HCT116 (cell line): ENCODE data around the gene PHF3. TPM values are rescaled to one million over a fixed set of nuclear protein-coding genes. Genes with fewer than 3 reads are reported as not detected.

ENCODE experiments used
- ATAC-seq: fragments of 200-7000 bp; cut with Tn5 transposase; 2 replicates; pipeline ENCODE4 v1.9.1; 2020; ENCODE audit warnings: mild to moderate bottlenecking, moderate library complexity
- BruUV-seq: library from RNA; stranded (reverse); fragments of 400-500 nt; replicated peaks from 2 replicates; lab custom pipeline; 2021; lab: Mats Ljungman, UMichigan
- CTCF ChIA-PET: fragments of 300-600 bp; sonication (Branson Sonifier 250); formaldehyde crosslinking; loops from one replicate; lab custom pipeline; 2021; ENCODE audit warnings: antibody characterized with exemption; lab: Charles Lee
- POLR2A ChIA-PET: fragments of 300-600, 350-600 bp; sonication (Branson Sonifier 250); formaldehyde crosslinking; loops from one replicate; lab custom pipeline; 2021; ENCODE audit warnings: antibody characterized with exemption; lab: Charles Lee
- RAD21 ChIA-PET, 2 experiments: fragments of 300-600 bp; sonication (Branson Sonifier 250); formaldehyde crosslinking; loops; one replicate each; lab custom pipeline; 2023; ENCODE audit warnings: low total read pairs in 2 of 2; ENCODE audit not compliant: uncharacterized antibody in 2 of 2, unreplicated experiment in 2 of 2, low non-redundant PET in 1 of 2; lab: Charles Lee
- DNase-seq: peaks from one replicate; pipeline ENCODE4 v3.0.0-alpha.2; 2010; ENCODE audit warnings: low read depth, low spot score
- H2AFZ ChIP-seq: fragments of 200-600 bp; shearing (Covaris generic), sonication (generic); 2 replicates; pipeline ENCODE4 v1.6.1; 2017; ENCODE audit warnings: low read depth, mixed run types, mixed read lengths, antibody characterized with exemption, low read length; ENCODE audit not compliant: poor library complexity, severe bottlenecking
- H3K27ac ChIP-seq: 2 replicates; pipeline ENCODE4 v1.5.1; 2012; ENCODE audit warnings: low read depth, low read length
- H3K27me3 ChIP-seq: fragments of 200-600 bp; sonication (generic); 2 replicates; pipeline ENCODE4 v1.6.1; 2016; ENCODE audit warnings: mixed run types, low read length, mixed read lengths; ENCODE audit not compliant: insufficient read depth
- H3K36me3 ChIP-seq, 2 experiments: fragments of 200-500 bp in 1 of 2; fragments of 200-600 bp in 1 of 2; sonication (Bioruptor generic) in 1 of 2; sonication (generic) in 1 of 2; 2 replicates each; pipeline versions ENCODE4 v1.5.1 to v1.6.1; 2014 to 2016; ENCODE audit warnings: low read length in 2 of 2, inconsistent platforms in 1 of 2, mixed read lengths in 1 of 2, mixed run types in 1 of 2; ENCODE audit not compliant: insufficient read depth in 2 of 2, control insufficient read depth in 1 of 2
- H3K4me1 ChIP-seq, 2 experiments: fragments of 200-600 bp in 1 of 2; sonication (generic) in 1 of 2; 2 replicates each; pipeline versions ENCODE4 v1.5.1 to v1.6.1; 2012 to 2017; ENCODE audit warnings: low read length in 2 of 2, inconsistent platforms in 1 of 2, mild to moderate bottlenecking in 1 of 2, mixed read lengths in 1 of 2, mixed run types in 1 of 2, moderate library complexity in 1 of 2; ENCODE audit not compliant: insufficient read depth in 2 of 2, control insufficient read depth in 1 of 2
- H3K4me2 ChIP-seq: fragments of 200-600 bp; sonication (generic); 2 replicates; pipeline ENCODE4 v1.6.1; 2017; ENCODE audit warnings: mixed run types, low read length, mixed read lengths
- H3K4me3 ChIP-seq, 2 experiments: fragments of 200-600 bp in 1 of 2; sonication (generic) in 1 of 2; replicated peaks in 1 of 2; 2 replicates each; pipeline ENCODE4 v1.5.1; 2011 to 2016; ENCODE audit warnings: low read length in 2 of 2, control low read depth in 1 of 2, low read depth in 1 of 2, mild to moderate bottlenecking in 1 of 2, mixed read lengths in 1 of 2, mixed run types in 1 of 2
- H3K79me2 ChIP-seq: fragments of 200-600 bp; sonication (generic); 2 replicates; pipeline ENCODE4 v1.6.1; 2017; ENCODE audit warnings: mild to moderate bottlenecking, mixed run types, low read length, moderate library complexity, mixed read lengths; ENCODE audit not compliant: insufficient read depth
- H3K9ac ChIP-seq: fragments of 200-600 bp; sonication (generic); 2 replicates; pipeline ENCODE4 v1.6.1; 2016; ENCODE audit warnings: low read length, mixed read lengths
- H3K9me2 ChIP-seq: fragments of 200-600 bp; sonication (generic), shearing (Covaris generic); 2 replicates; pipeline ENCODE4 v1.6.1; 2017; ENCODE audit warnings: mixed run types, mild to moderate bottlenecking, moderate library complexity; ENCODE audit not compliant: insufficient read depth
- H3K9me3 ChIP-seq, 2 experiments: fragments of 200-500 bp in 1 of 2; fragments of 200-600 bp in 1 of 2; sonication (Bioruptor generic) in 1 of 2; sonication (generic) in 1 of 2; 2 replicates each; pipeline ENCODE4 v1.6.1; 2014 to 2017; ENCODE audit warnings: low read length in 2 of 2, mixed read lengths in 2 of 2, inconsistent platforms in 1 of 2, low read depth in 1 of 2, mild to moderate bottlenecking in 1 of 2, mixed run types in 1 of 2, moderate library complexity in 1 of 2; ENCODE audit not compliant: control insufficient read depth in 1 of 2, insufficient read depth in 1 of 2
- H4K20me1 ChIP-seq: fragments of 200-600 bp; sonication (generic), shearing (Covaris generic); 2 replicates; pipeline ENCODE4 v1.6.1; 2017; ENCODE audit warnings: mixed run types, mild to moderate bottlenecking, moderate library complexity; ENCODE audit not compliant: insufficient read depth
- CTCF ChIP-seq, 3 experiments: fragments of 200-600 bp in 1 of 3; sonication (generic) in 1 of 3; IDR thresholded peaks in 2 of 3; conservative IDR thresholded peaks in 1 of 3; 2 replicates each; pipeline ENCODE4 v1.5.1; 2012 to 2017; ENCODE audit warnings: low read depth in 2 of 3, low read length in 2 of 3, antibody characterized with exemption in 1 of 3, borderline replicate concordance in 1 of 3, control low read depth in 1 of 3, mild to moderate bottlenecking in 1 of 3, mixed read lengths in 1 of 3, mixed run types in 1 of 3, moderate library complexity in 1 of 3; ENCODE audit not compliant: insufficient read depth in 1 of 3
- EGR1 ChIP-seq: IDR thresholded peaks from 2 replicates; pipeline ENCODE4 v1.6.1; 2012; ENCODE audit warnings: low read depth
- EZH2 ChIP-seq: fragments of 200-600 bp; sonication (generic); IDR thresholded peaks from 2 replicates; pipeline ENCODE4 v1.6.1; 2017; ENCODE audit warnings: antibody characterized with exemption, mixed run types
- POLR2AphosphoS5 ChIP-seq: IDR thresholded peaks from 2 replicates; pipeline ENCODE4 v1.6.1; 2011; ENCODE audit warnings: mild to moderate bottlenecking, low read depth, low read length, moderate library complexity
- TCF7L2 ChIP-seq: IDR thresholded peaks from 2 replicates; pipeline ENCODE4 v1.7.0; 2011; ENCODE audit warnings: borderline replicate concordance, inconsistent platforms; ENCODE audit not compliant: insufficient read depth, insufficient read length; ENCODE audit errors: extremely low read depth
- ZFX ChIP-seq: fragments of 450-650 bp; IDR thresholded peaks from 2 replicates; pipeline ENCODE4 v1.6.1; 2017
- intact Hi-C: fragments of 100-400 bp; cut with micrococcal nuclease; formaldehyde crosslinking; loops from 2 replicates; pipeline ENCODE4 v1.10.0; 2022
- total RNA-seq: library from RNA; stranded (reverse); gene quantifications from one replicate; pipeline ENCODE4 v1.2.1, GENCODE V29; 2021; ENCODE audit not compliant: unreplicated experiment
- TF ChIP-seq, protein P1 (sequence below): IDR thresholded peaks from 2 replicates; pipeline ENCODE4 v1.6.1; 2012; ENCODE audit warnings: low read depth

PHF3 gene
- total RNA-seq, 1 experiment from 2014 or later = 51.1 TPM

DNA sequence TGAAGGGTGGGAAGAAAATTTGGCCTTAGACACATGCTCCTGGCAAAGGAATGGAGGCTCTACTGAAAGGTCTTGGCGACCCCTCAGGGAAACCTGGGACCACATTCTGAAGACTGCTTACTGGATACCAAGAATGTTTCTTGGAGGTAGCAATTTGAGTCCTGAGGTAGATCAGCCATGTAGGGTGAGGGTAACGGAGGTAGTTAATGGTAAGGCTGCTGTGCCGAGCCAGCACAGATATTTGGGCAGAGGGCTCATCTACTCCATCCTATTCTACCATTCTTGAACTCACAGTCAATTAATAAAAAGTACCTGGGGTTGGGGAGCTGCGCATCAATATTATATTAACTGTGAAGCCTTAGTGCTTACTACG, 401 bp upstream of the PHF3 start (continued):
- TF ChIP-seq, protein P1, sequence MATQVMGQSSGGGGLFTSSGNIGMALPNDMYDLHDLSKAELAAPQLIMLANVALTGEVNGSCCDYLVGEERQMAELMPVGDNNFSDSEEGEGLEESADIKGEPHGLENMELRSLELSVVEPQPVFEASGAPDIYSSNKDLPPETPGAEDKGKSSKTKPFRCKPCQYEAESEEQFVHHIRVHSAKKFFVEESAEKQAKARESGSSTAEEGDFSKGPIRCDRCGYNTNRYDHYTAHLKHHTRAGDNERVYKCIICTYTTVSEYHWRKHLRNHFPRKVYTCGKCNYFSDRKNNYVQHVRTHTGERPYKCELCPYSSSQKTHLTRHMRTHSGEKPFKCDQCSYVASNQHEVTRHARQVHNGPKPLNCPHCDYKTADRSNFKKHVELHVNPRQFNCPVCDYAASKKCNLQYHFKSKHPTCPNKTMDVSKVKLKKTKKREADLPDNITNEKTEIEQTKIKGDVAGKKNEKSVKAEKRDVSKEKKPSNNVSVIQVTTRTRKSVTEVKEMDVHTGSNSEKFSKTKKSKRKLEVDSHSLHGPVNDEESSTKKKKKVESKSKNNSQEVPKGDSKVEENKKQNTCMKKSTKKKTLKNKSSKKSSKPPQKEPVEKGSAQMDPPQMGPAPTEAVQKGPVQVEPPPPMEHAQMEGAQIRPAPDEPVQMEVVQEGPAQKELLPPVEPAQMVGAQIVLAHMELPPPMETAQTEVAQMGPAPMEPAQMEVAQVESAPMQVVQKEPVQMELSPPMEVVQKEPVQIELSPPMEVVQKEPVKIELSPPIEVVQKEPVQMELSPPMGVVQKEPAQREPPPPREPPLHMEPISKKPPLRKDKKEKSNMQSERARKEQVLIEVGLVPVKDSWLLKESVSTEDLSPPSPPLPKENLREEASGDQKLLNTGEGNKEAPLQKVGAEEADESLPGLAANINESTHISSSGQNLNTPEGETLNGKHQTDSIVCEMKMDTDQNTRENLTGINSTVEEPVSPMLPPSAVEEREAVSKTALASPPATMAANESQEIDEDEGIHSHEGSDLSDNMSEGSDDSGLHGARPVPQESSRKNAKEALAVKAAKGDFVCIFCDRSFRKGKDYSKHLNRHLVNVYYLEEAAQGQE = no peak
- TF ChIP-seq POLR2AphosphoS5 = no peak
- no peak for TF ChIP-seq EZH2

DNA sequence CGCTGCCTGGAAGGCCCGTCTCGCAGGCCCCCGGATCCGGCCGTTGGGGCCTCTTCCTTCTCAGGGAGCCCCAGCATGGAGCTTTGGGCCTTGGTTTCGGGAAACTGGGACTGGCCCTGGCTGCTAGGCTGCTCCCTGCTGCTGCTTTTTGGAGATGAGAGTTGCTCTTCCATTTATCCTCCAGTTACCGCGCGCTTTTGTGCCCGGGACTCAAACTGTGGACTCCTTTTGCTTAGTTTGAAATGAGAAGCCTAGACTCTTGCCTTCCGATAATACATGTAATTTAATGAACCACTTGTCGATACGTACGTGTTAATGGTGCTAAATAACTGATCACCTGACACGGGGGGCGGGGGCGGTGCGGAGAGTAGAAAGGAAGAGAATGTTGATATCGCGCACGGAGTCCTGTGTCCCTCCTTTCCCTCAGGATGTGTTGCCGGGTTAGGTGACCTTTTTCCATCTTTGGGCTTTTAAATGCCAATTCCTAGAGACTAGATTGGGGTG, 968 bp downstream of the PHF3 start:
- Histone ChIP-seq H3K4me1 (peaks cover 11 to 22% of the 10 kb centered on the region in 2 experiments; a peak in 3 of 4 replicates), H3K9me2 (no peaks in the 10 kb centered on the region), H3K9ac (peak overlapping the region; percentile 88), H4K20me1 (peaks cover 7% of the 10 kb centered on the region; the same call in 1 of the 2 replicates), H3K27me3 (no peaks in the 10 kb centered on the region), H3K79me2 (peaks cover 54% of the 10 kb centered on the region), H3K4me3 (peak overlapping the region; percentile 81 to 89), H3K9me3 (no peaks in the 10 kb centered on the region), H3K27ac (peak overlapping the region; percentile 98), H3K4me2 (peak overlapping the region; percentile 90), H2AFZ (no peak overlapping the region), H3K36me3 (no peaks in the 10 kb centered on the region)
- ChIA-PET CTCF (no interaction called here), POLR2A (no interaction called here), RAD21 (no interaction called here)
- no peak for TF ChIP-seq TCF7L2
- no peak for TF ChIP-seq CTCF (IDR thresholded peaks at IDR 0.05 in 2 of 3, conservative IDR thresholded peaks at IDR 0.05 in 1 of 3; ENCODE audit: borderline replicate concordance in 1 of 3, insufficient read depth in 1 of 3, low read depth in 2 of 3, low read length in 2 of 3)
- peak; percentile 92 for TF ChIP-seq ZFX
- TF ChIP-seq EGR1 = peak; percentile 76
- ATAC-seq (peak; percentile 26; the same call in 1 of the 2 replicates), DNase-seq (peak; percentile 13)
- no TSS peak for BruUV-seq
- intact Hi-C loops = loop anchor here (2.0 kb wide), 1 partner anchor 64 kb away; the partner anchor contains the start of genes LOC128125822 and PTP4A1
